ENCODE results near the gene RPL13. TPM values are rescaled to one million over a fixed set of nuclear protein-coding genes. Genes with fewer than 3 reads are reported as not detected.

The RPL13 gene
- total and polyA plus RNA-seq, 9 of the 15 experiments (the other 6 are each of a cell fraction or from before 2014, with no cell fraction given): 227 to 6,042 (median 1,633) TPM

DNA sequence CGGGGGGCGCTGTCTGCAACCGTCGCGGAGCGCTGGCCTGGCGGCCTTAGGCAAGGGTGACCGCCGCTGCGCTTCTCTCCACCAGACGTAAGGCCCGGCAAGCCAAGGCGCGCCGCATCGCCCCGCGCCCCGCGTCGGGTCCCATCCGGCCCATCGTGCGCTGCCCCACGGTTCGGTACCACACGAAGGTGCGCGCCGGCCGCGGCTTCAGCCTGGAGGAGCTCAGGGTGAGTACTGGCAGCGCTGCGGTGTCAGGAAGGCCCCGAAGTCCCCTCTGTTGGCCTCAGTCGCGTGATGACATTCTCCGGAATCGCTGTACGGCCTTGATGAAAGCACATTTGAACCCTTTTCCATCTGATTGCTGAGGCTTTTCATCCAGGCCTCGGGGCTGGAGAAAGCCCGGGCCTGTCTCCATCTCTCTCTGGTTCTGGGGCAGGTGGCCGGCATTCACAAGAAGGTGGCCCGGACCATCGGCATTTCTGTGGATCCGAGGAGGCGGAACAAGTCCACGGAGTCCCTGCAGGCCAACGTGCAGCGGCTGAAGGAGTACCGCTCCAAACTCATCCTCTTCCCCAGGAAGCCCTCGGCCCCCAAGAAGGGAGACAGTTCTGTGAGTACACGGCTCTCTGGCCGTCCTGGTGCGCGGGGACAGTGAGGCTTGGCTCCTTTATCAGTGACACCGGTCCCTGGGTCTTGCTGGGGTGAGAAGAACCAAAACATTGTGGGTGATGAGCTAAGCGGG lies 831 bp downstream of the RPL13 start (continued):
- TF ChIP-seq, protein P1, sequence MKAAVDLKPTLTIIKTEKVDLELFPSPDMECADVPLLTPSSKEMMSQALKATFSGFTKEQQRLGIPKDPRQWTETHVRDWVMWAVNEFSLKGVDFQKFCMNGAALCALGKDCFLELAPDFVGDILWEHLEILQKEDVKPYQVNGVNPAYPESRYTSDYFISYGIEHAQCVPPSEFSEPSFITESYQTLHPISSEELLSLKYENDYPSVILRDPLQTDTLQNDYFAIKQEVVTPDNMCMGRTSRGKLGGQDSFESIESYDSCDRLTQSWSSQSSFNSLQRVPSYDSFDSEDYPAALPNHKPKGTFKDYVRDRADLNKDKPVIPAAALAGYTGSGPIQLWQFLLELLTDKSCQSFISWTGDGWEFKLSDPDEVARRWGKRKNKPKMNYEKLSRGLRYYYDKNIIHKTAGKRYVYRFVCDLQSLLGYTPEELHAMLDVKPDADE (conservative IDR thresholded peaks at IDR 0.05; ENCODE audit: control insufficient read depth, low read depth, low read length): peak; percentile 31; the same call in 1 of the 2 replicates
- TF ChIP-seq NBN (IDR thresholded peaks at IDR 0.05; ENCODE audit: low read depth): no peak
- TF ChIP-seq COPS2 (conservative IDR thresholded peaks at IDR 0.05): no peak
- TF ChIP-seq ZNF512 (tag; IDR thresholded peaks at IDR 0.05): no peak
- no peak for TF ChIP-seq KLF16 (IDR thresholded peaks at IDR 0.05)
- TF ChIP-seq XRCC4 (IDR thresholded peaks at IDR 0.05; ENCODE audit: extremely low read depth, insufficient read depth, insufficient read length): no peak
- TF ChIP-seq BRD4 (IDR thresholded peaks at IDR 0.05): no peak; the same call in 1 of the 2 replicates
- TF ChIP-seq MTA2 (IDR thresholded peaks at IDR 0.05; ENCODE audit: low read depth): no peak
- TF ChIP-seq TOE1 (IDR thresholded peaks at IDR 0.05; ENCODE audit: borderline replicate concordance): no peak
- no peak for TF ChIP-seq TOE1 (CRISPR knock-in tag; IDR thresholded peaks at IDR 0.05; ENCODE audit: borderline replicate concordance, low read depth)
- TF ChIP-seq MXI1 (IDR thresholded peaks at IDR 0.05; ENCODE audit: low read depth, low read length): no peak
- no peak for TF ChIP-seq NFRKB (IDR thresholded peaks at IDR 0.05; ENCODE audit: low read depth)
- peak; percentile 86 for TF ChIP-seq NR3C1 (CRISPR knock-in tag; IDR thresholded peaks at IDR 0.05)
- no peak for TF ChIP-seq ZSCAN29 (IDR thresholded peaks at IDR 0.05)
- no peak for TF ChIP-seq FOXA1 (IDR thresholded peaks at IDR 0.05; ENCODE audit: borderline replicate concordance)
- 0 out of 2 replicates have a peak, but pooled peaks have one; percentile 11 for TF ChIP-seq THAP12 (CRISPR knock-in tag; IDR thresholded peaks at IDR 0.05)
- TF ChIP-seq ZBTB17 (CRISPR knock-in tag; IDR thresholded peaks at IDR 0.05): no peak
- 0 out of 2 replicates have a peak, but pooled peaks have one; percentile 4 for TF ChIP-seq PTBP1 (IDR thresholded peaks at IDR 0.05; ENCODE audit: low read depth, low read length)
- no peak for TF ChIP-seq SLC30A9 (CRISPR knock-in tag; IDR thresholded peaks at IDR 0.05)
- TF ChIP-seq MYNN (IDR thresholded peaks at IDR 0.05): no peak
- no peak for TF ChIP-seq MYNN (CRISPR knock-in tag; IDR thresholded peaks at IDR 0.05)
- no peak for TF ChIP-seq ZC3H4 (CRISPR knock-in tag; IDR thresholded peaks at IDR 0.05; ENCODE audit: borderline replicate concordance)
- no peak for TF ChIP-seq NUFIP1 (IDR thresholded peaks at IDR 0.05; ENCODE audit: partially characterized antibody)
- TF ChIP-seq ARHGAP35 (IDR thresholded peaks at IDR 0.05; ENCODE audit: partially characterized antibody): no peak
- no peak for TF ChIP-seq ZNF77 (CRISPR knock-in tag; IDR thresholded peaks at IDR 0.05)
- TF ChIP-seq RAD51 (IDR thresholded peaks at IDR 0.05; ENCODE audit: borderline replicate concordance, low read depth): no peak
